ENCODE results near the gene PDE10A. TPM values are rescaled to one million over a fixed set of nuclear protein-coding genes. Genes with fewer than 3 reads are reported as not detected.

PDE10A gene
- total and polyA plus RNA-seq, 4 donors, result 1.0 to 6.2 (median 3.0) TPM

DNA sequence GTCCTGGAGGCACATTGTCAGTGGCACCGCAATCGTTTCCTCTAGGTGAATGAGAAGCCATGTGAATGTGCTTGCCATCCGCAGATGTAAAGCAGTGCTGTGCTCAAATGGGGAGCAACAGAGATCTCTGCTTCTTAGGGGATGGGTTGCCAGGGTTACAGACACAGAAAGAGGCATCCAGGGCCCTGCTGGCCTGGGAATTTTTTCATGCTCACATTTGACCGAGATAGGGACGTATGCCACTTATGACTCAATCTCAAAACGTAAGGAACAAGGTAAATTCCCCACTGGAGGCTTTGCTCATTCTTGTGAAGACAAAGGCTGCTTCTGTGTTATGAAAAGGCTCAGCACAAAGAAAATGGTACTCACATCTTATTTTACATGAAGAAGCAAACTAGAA lies 364.6 kb downstream of the PDE10A start:
- DNase-seq (no peak), ATAC-seq (ENCODE audit: insufficient read depth, low FRiP score) (no peak)
- TF ChIP-seq, protein P1, sequence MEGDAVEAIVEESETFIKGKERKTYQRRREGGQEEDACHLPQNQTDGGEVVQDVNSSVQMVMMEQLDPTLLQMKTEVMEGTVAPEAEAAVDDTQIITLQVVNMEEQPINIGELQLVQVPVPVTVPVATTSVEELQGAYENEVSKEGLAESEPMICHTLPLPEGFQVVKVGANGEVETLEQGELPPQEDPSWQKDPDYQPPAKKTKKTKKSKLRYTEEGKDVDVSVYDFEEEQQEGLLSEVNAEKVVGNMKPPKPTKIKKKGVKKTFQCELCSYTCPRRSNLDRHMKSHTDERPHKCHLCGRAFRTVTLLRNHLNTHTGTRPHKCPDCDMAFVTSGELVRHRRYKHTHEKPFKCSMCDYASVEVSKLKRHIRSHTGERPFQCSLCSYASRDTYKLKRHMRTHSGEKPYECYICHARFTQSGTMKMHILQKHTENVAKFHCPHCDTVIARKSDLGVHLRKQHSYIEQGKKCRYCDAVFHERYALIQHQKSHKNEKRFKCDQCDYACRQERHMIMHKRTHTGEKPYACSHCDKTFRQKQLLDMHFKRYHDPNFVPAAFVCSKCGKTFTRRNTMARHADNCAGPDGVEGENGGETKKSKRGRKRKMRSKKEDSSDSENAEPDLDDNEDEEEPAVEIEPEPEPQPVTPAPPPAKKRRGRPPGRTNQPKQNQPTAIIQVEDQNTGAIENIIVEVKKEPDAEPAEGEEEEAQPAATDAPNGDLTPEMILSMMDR (IDR thresholded peaks at IDR 0.05; ENCODE audit: control extremely low read depth, extremely low read depth), result no peak
- no peak overlapping the region for H3K27ac ChIP-seq (ENCODE audit: low read depth in 1 of 2, low read length in 1 of 2)
- 79 to 87% methylated on average over 6 of the region's 6 CpGs for WGBS, 2 donors
- no peaks in the 10 kb centered on the region for H3K4me1 ChIP-seq (ENCODE audit: control insufficient read depth in 5 of 5, insufficient read depth in 5 of 5, low read length in 5 of 5)
- H3K27me3 ChIP-seq (ENCODE audit: control insufficient read depth in 3 of 3, insufficient read depth in 3 of 3, low read length in 2 of 3), result no peaks in the 10 kb centered on the region
- H3K4me3 ChIP-seq, result no peak overlapping the region
- H3K9ac ChIP-seq (ENCODE audit: insufficient read depth in 1 of 2, low read length in 2 of 2), result no peak overlapping the region
- no peaks in the 10 kb centered on the region for H3K36me3 ChIP-seq (ENCODE audit: control insufficient read depth in 4 of 4, insufficient read depth in 4 of 4, low read length in 4 of 4)
- peaks cover 0 to 15% (median 0%) of the 10 kb centered on the region in 4 donors for H3K9me3 ChIP-seq (ENCODE audit: control insufficient read depth in 4 of 4, insufficient read depth in 3 of 4, low read length in 3 of 4)

DNA sequence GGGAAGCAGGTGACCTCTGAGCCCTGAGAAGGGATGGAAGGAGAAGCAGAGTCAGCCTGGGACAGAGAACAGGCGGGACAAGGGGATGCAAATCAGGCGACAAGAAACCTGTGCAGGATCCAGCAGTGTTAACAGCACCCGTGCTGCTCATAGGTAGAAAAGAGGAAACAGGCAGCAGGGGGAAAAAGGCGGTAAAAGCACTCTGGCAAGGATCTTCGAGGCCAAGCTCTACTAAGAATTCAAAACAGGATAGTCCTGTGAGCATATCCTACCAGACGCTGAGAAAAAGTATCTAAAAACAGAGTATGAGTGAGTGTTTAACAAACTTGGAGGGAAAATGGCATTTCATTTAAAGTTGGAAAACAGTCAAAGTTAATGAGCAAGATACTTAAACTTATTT lies 370.4 kb downstream of the PDE10A start:
- Histone ChIP-seq H3K9me3 (ENCODE audit: control insufficient read depth in 4 of 4, insufficient read depth in 3 of 4, low read length in 3 of 4) (peaks cover 0 to 2% (median 0%) of the 10 kb centered on the region in 4 donors), H3K9ac (ENCODE audit: insufficient read depth in 1 of 2, low read length in 2 of 2) (no peak overlapping the region), H3K27ac (ENCODE audit: low read depth in 1 of 2, low read length in 1 of 2) (no peak overlapping the region), H3K36me3 (ENCODE audit: control insufficient read depth in 4 of 4, insufficient read depth in 4 of 4, low read length in 4 of 4) (no peaks in the 10 kb centered on the region), H3K4me3 (no peak overlapping the region), H3K4me1 (ENCODE audit: control insufficient read depth in 5 of 5, insufficient read depth in 5 of 5, low read length in 5 of 5) (no peaks in the 10 kb centered on the region), H3K27me3 (ENCODE audit: control insufficient read depth in 3 of 3, insufficient read depth in 3 of 3, low read length in 2 of 3) (peaks cover 0 to 2% (median 0%) of the 10 kb centered on the region in 3 donors)
- DNase-seq (no peak), ATAC-seq (ENCODE audit: insufficient read depth, low FRiP score) (no peak)
- TF ChIP-seq, protein P1 (IDR thresholded peaks at IDR 0.05; ENCODE audit: control extremely low read depth, extremely low read depth), result no peak
- 79 to 83% methylated on average over 6 of the region's 6 CpGs for WGBS, 2 donors

Small RNAs within 50 kb of the gene (small RNA-seq; reads per million reads assigned to genes)
- gene RNA5SP226 (ENCODE audit: low replicate concordance), result not detected
